CD14-positive monocyte (primary cell): Measurements from ENCODE around the gene MPPED1. TPM values are rescaled to one million over a fixed set of nuclear protein-coding genes. Genes with fewer than 3 reads are reported as not detected.

Source experiments
- DNase-seq, 3 donors: peaks; one replicate each; pipeline ENCODE4 v3.0.0-alpha.2; 2011 to 2022
- H2AFZ ChIP-seq: 2 replicates; pipeline ENCODE4 v1.6.0; 2012; ENCODE audit warnings: mild to moderate bottlenecking, low read depth, low read length, inconsistent platforms; ENCODE audit not compliant: insufficient read depth, poor library complexity, severe bottlenecking
- H3K27ac ChIP-seq, 2 donors: 1 replicate in 1 of 2; 2 replicates in 1 of 2; pipeline ENCODE4 v1.5.1; 2012 to 2013; ENCODE audit warnings: low read length in 2 of 2, control low read depth in 1 of 2, inconsistent platforms in 1 of 2, low read depth in 1 of 2, mild to moderate bottlenecking in 1 of 2
- H3K27me3 ChIP-seq, 2 donors: one replicate each; pipeline versions ENCODE4 v1.6.0 to v1.6.1; 2011 to 2013; ENCODE audit warnings: low read length in 2 of 2; ENCODE audit not compliant: control insufficient read depth in 2 of 2, insufficient read depth in 2 of 2
- H3K36me3 ChIP-seq, 2 donors: replicated peaks in 1 of 2; 1 replicate in 1 of 2; 2 replicates in 1 of 2; pipeline versions ENCODE4 v1.5.1 to v1.6.1; 2012 to 2013; ENCODE audit warnings: low read length in 2 of 2, control low read depth in 1 of 2, inconsistent platforms in 1 of 2, mild to moderate bottlenecking in 1 of 2; ENCODE audit not compliant: insufficient read depth in 2 of 2, control insufficient read depth in 1 of 2
- H3K4me1 ChIP-seq, 2 donors: 1 replicate in 1 of 2; 2 replicates in 1 of 2; pipeline versions ENCODE4 v1.5.1 to v1.6.1; 2012 to 2013; ENCODE audit warnings: low read length in 2 of 2, control low read depth in 1 of 2, inconsistent platforms in 1 of 2, mild to moderate bottlenecking in 1 of 2, moderate library complexity in 1 of 2; ENCODE audit not compliant: insufficient read depth in 2 of 2, control insufficient read depth in 1 of 2
- H3K4me2 ChIP-seq: replicated peaks from 2 replicates; pipeline ENCODE3; 2012; ENCODE audit warnings: low read length, moderate library complexity, mild to moderate bottlenecking; ENCODE audit not compliant: poor library complexity, severe bottlenecking; ENCODE audit errors: extremely low read depth
- H3K4me3 ChIP-seq, 3 experiments: fragments of 200-600 bp in 1 of 3; sonication (generic) in 1 of 3; replicated peaks in 1 of 3; 1 replicate in 2 of 3; 2 replicates in 1 of 3; pipeline ENCODE4 v1.5.1; 2011 to 2013; ENCODE audit warnings: low read length in 3 of 3, mild to moderate bottlenecking in 3 of 3, control low read depth in 2 of 3, low read depth in 2 of 3, inconsistent platforms in 1 of 3, moderate library complexity in 1 of 3
- H3K79me2 ChIP-seq: 2 replicates; pipeline ENCODE4 v1.6.0; 2012; ENCODE audit warnings: mild to moderate bottlenecking, control low read depth, inconsistent platforms, low read length, moderate library complexity; ENCODE audit not compliant: insufficient read depth
- H3K9ac ChIP-seq: 2 replicates; pipeline ENCODE4 v1.6.0; 2017; ENCODE audit warnings: low read length, mild to moderate bottlenecking; ENCODE audit not compliant: insufficient read depth, poor library complexity, severe bottlenecking
- H3K9me3 ChIP-seq, 2 donors: replicated peaks in 1 of 2; 1 replicate in 1 of 2; 2 replicates in 1 of 2; pipeline versions ENCODE4 v1.5.1 to v1.6.1; 2012 to 2013; ENCODE audit warnings: low read length in 2 of 2, control low read depth in 1 of 2; ENCODE audit not compliant: control insufficient read depth in 1 of 2, insufficient read depth in 1 of 2
- H4K20me1 ChIP-seq: 2 replicates; pipeline ENCODE4 v1.6.0; 2012; ENCODE audit warnings: mild to moderate bottlenecking, low read length, control low read depth, moderate library complexity; ENCODE audit not compliant: insufficient read depth
- H3K27ac Mint-ChIP-seq, 7 donors: one replicate each; pipeline ENCODE4 v1.8.0; 2020; ENCODE audit warnings: mild to moderate bottlenecking in 7 of 7, mixed read lengths in 7 of 7, moderate library complexity in 6 of 7, inconsistent platforms in 2 of 7
- H3K27me3 Mint-ChIP-seq, 3 donors: one replicate each; pipeline ENCODE4 v1.8.0; 2021 to 2022; ENCODE audit warnings: low read depth in 3 of 3, mild to moderate bottlenecking in 3 of 3, mixed read lengths in 3 of 3, moderate library complexity in 3 of 3, inconsistent platforms in 1 of 3
- H3K36me3 Mint-ChIP-seq, 2 donors: one replicate each; pipeline ENCODE4 v1.8.0; 2020; ENCODE audit warnings: mixed read lengths in 2 of 2, inconsistent platforms in 1 of 2, mild to moderate bottlenecking in 1 of 2
- H3K4me1 Mint-ChIP-seq: one replicate; pipeline ENCODE4 v1.8.0; 2020; ENCODE audit warnings: mild to moderate bottlenecking, mixed read lengths
- H3K4me3 Mint-ChIP-seq, 2 donors: one replicate each; pipeline ENCODE4 v1.8.0; 2020; ENCODE audit warnings: mild to moderate bottlenecking in 2 of 2, mixed read lengths in 2 of 2, moderate library complexity in 1 of 2
- H3K9me3 Mint-ChIP-seq, 7 donors: one replicate each; pipeline ENCODE4 v1.8.0; 2020 to 2022; ENCODE audit warnings: mixed read lengths in 7 of 7, mild to moderate bottlenecking in 6 of 7, moderate library complexity in 6 of 7, inconsistent platforms in 2 of 7
- WGBS: methylation state at CpG from one replicate; pipeline ENCODE4 v1.1.5; 2013; ENCODE audit warnings: missing lambda C conversion rate; ENCODE audit not compliant: insufficient coverage; 5-methylcytosine and 5-hydroxymethylcytosine counted together
- intact Hi-C, 2 donors: fragments of 100-400 bp; cut with micrococcal nuclease; formaldehyde crosslinking; loops; one replicate each; pipeline versions ENCODE4 v1.15.0 to v1.15.1; 2023
- polyA plus RNA-seq, 3 donors: library from polyadenylated mRNA; depleted of rRNA in 1 of 3; unstranded in 2 of 3; stranded (reverse) in 1 of 3; fragments of 300-500 nt in 2 of 3; fragments of >200 nt in 1 of 3; fragmentation: Illumina TruSeq in 2 of 3; gene quantifications; 1 replicate in 2 of 3; 2 replicates in 1 of 3; pipeline ENCODE4 v1.2.3, GENCODE V29; 2012 to 2021
- TF ChIP-seq, protein P1 (sequence below): fragments of 200-600 bp; IDR thresholded peaks from one replicate; pipeline ENCODE4 v1.8.0; 2022; ENCODE audit warnings: antibody characterized with exemption, mild to moderate bottlenecking

Gene MPPED1
- polyA plus RNA-seq, 3 donors: not detected

DNA sequence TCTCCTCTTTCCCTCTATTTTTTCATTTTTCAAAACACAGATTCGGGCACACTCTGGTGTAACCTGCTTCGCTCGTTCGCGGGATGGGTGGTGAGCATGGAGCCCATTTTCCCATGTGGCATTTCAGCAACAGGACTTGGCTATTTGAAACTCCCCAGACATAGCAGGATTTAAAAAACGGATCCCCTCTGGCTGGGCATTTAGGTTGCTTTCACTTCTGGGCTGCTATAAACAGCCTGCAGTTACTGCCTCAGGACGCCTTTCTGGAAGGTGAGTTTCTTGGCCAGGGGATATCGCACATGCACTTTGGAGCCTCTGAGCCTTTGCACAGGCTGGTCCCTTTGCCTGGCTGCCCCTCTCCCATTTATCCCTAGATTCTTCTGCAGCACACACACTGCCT lies 2.8 kb upstream of the MPPED1 start:
- 86% methylated on average over 7 of the region's 8 CpGs for WGBS
- intact Hi-C loops: no loop called here
- H2AFZ ChIP-seq: no peak overlapping the region
- H3K4me1 ChIP-seq: no peaks in the 10 kb centered on the region
- Mint-ChIP-seq H3K27ac (no peak overlapping the region), H3K36me3 (no peaks in the 10 kb centered on the region), H3K4me3 (peak overlapping the region in 1 of 2 donors; percentile 16), H3K4me1 (no peaks in the 10 kb centered on the region), H3K27me3 (peaks cover 38 to 48% (median 46%) of the 10 kb centered on the region in 3 donors), H3K9me3 (peaks cover 0 to 5% (median 1%) of the 10 kb centered on the region in 7 donors)
- no peak overlapping the region for H3K27ac ChIP-seq
- no peak overlapping the region for H3K4me3 ChIP-seq
- H4K20me1 ChIP-seq: no peaks in the 10 kb centered on the region
- no peak overlapping the region for H3K4me2 ChIP-seq
- peaks cover 14 to 42% of the 10 kb centered on the region in 2 donors for H3K27me3 ChIP-seq
- no peaks in the 10 kb centered on the region for H3K79me2 ChIP-seq
- no peak overlapping the region for H3K9ac ChIP-seq
- peaks cover 0 to 4% of the 10 kb centered on the region in 2 donors for H3K9me3 ChIP-seq
- DNase-seq: no peak
- TF ChIP-seq, protein P1, sequence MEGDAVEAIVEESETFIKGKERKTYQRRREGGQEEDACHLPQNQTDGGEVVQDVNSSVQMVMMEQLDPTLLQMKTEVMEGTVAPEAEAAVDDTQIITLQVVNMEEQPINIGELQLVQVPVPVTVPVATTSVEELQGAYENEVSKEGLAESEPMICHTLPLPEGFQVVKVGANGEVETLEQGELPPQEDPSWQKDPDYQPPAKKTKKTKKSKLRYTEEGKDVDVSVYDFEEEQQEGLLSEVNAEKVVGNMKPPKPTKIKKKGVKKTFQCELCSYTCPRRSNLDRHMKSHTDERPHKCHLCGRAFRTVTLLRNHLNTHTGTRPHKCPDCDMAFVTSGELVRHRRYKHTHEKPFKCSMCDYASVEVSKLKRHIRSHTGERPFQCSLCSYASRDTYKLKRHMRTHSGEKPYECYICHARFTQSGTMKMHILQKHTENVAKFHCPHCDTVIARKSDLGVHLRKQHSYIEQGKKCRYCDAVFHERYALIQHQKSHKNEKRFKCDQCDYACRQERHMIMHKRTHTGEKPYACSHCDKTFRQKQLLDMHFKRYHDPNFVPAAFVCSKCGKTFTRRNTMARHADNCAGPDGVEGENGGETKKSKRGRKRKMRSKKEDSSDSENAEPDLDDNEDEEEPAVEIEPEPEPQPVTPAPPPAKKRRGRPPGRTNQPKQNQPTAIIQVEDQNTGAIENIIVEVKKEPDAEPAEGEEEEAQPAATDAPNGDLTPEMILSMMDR: no peak
- H3K36me3 ChIP-seq: no peaks in the 10 kb centered on the region

- Histone ChIP-seq H3K27me3 (peaks cover 17 to 49% of the 10 kb centered on the region in 2 donors), H3K4me3 (no peak overlapping the region), H3K36me3 (no peaks in the 10 kb centered on the region), H3K4me2 (no peak overlapping the region), H2AFZ (no peak overlapping the region), H3K9ac (no peak overlapping the region), H3K4me1 (no peaks in the 10 kb centered on the region), H3K79me2 (no peaks in the 10 kb centered on the region), H3K27ac (no peak overlapping the region), H3K9me3 (peaks cover 0 to 4% of the 10 kb centered on the region in 2 donors), H4K20me1 (no peaks in the 10 kb centered on the region)
- Mint-ChIP-seq H3K36me3 (no peaks in the 10 kb centered on the region), H3K9me3 (peaks cover 0 to 5% (median 1%) of the 10 kb centered on the region in 7 donors), H3K4me3 (peak overlapping the region in 1 of 2 donors; percentile 40), H3K27me3 (peaks cover 45 to 54% (median 53%) of the 10 kb centered on the region in 3 donors), H3K4me1 (no peaks in the 10 kb centered on the region), H3K27ac (no peak overlapping the region)
- WGBS: 62% methylated on average over 4 of the region's 4 CpGs
- TF ChIP-seq, protein P1: no peak
- no peak for DNase-seq
- intact Hi-C loops: no loop called here
These were observed 2.0 kb upstream of the MPPED1 start for GRCh38 chr22:43409800-43410199.
